ENCODE measurements around the gene ATMIN. TPM values are rescaled to one million over a fixed set of nuclear protein-coding genes. Genes with fewer than 3 reads are reported as not detected.
A peak's percentile ranks its signal among the peaks of the same experiment; 100 is the strongest.

Gene ATMIN
- total and polyA plus RNA-seq, 10 of the 15 experiments (the other 5 are each of a cell fraction or from before 2014, with no cell fraction given) = 5.2 to 28.9 (median 18.3) TPM

- FAIRE-seq (peak; percentile 72), DNase-seq (ENCODE audit: low read depth, low spot score) (no peak), ATAC-seq (no peak)
- Histone ChIP-seq H4K20me1 (ENCODE audit: control insufficient read depth, insufficient read depth) (no peaks in the 10 kb centered on the region), H3K4me3 (no peak overlapping the region), H3K79me2 (ENCODE audit: control insufficient read depth, insufficient read depth, low read length) (no peaks in the 10 kb centered on the region), H3K9me3 (replicated peaks; ENCODE audit: control insufficient read depth, insufficient read depth, low read length) (no peaks in the 10 kb centered on the region), H3K4me1 (ENCODE audit: control insufficient read depth, insufficient read depth, low read length) (peaks cover under 1% of the 10 kb centered on the region; the same call in 1 of the 2 replicates), H3K36me3 (ENCODE audit: control insufficient read depth in 2 of 2, insufficient read depth in 2 of 2, low read length in 1 of 2) (no peaks in the 10 kb centered on the region; a peak in 1 of 4 replicates), H3K27me3 (replicated peaks in 1 of 2; ENCODE audit: control insufficient read depth in 2 of 2, insufficient read depth in 2 of 2, low read length in 1 of 2) (no peaks in the 10 kb centered on the region), H3K27ac (ENCODE audit: control insufficient read depth, insufficient read depth) (no peak overlapping the region), H3K9ac (ENCODE audit: control insufficient read depth, insufficient read depth, low read length) (no peak overlapping the region), H2AFZ (ENCODE audit: control insufficient read depth, low read depth, low read length) (no peak overlapping the region), H3K4me2 (ENCODE audit: control insufficient read depth, insufficient read depth) (no peak overlapping the region)
- 57% methylated on average over 7 of the region's 8 CpGs for WGBS (ENCODE audit: insufficient coverage, insufficient replicate concordance, low lambda C conversion rate, missing lambda C conversion rate)
- SMC1A ChIA-PET (ENCODE audit: uncharacterized antibody, unreplicated experiment) = no interaction called here
- BruUV-seq (replicated peaks) = no TSS peak
- TF ChIP-seq ASH2L (IDR thresholded peaks at IDR 0.05; ENCODE audit: borderline replicate concordance, low read depth) (no peak), IRF4 (IDR thresholded peaks at IDR 0.05; ENCODE audit: low read depth, low read length) (no peak), ZNF207 (IDR thresholded peaks at IDR 0.05; ENCODE audit: borderline replicate concordance) (no peak), NFXL1 (IDR thresholded peaks at IDR 0.05; ENCODE audit: borderline replicate concordance) (no peak), TCF12 (IDR thresholded peaks at IDR 0.05; ENCODE audit: low read depth, low read length) (no peak)
- TF ChIP-seq, protein P1, sequence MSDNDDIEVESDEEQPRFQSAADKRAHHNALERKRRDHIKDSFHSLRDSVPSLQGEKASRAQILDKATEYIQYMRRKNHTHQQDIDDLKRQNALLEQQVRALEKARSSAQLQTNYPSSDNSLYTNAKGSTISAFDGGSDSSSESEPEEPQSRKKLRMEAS (IDR thresholded peaks at IDR 0.05; ENCODE audit: low read depth, low read length) = no peak
- CTCF ChIA-PET = interaction anchor here (0.6 to 0.9 kb wide), 2 partner anchors 35 to 82 kb away, joined by 3 read pairs; partner anchors contain the start of gene ATMIN
- in situ Hi-C loops (cut with MboI) = no loop called here
- intact Hi-C loops (cut with micrococcal nuclease; ENCODE audit: unreplicated experiment) = no loop called here
- RAD21 ChIA-PET (ENCODE audit: unreplicated experiment) = interaction anchor here (1.1 kb wide), 1 partner anchor 34 kb away, joined by 3 read pairs; no protein-coding TSS in a partner anchor
- POLR2A ChIA-PET = no interaction called here
Measured at GRCh38 chr16:81070979-81071378, 35.3 kb downstream of the ATMIN start.

DNA sequence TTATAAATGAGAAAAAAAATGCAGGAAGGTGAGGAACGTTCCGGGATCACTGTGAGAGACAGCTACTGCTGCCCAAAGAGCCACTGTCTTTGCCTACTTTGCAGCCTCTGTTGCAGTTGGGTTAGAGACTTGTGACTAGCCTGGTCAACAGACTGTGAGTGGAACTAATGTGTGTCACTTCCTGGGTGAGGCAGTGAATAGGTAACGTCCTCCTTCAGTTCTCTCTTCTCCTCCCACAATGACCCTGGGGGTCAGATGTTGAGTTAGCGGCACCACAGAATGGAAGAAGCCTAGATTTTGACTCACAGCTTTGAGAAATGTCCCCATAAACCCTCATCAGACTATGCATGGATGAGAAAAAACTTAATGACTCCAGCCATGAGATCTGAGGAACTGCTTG is 36.2 kb downstream of the ATMIN start:
- ChIA-PET CTCF (interaction anchor here (0.9 to 1.0 kb wide), 2 partner anchors 34 to 36 kb away, joined by 3 read pairs; partner anchors contain the start of gene ATMIN), SMC1A (ENCODE audit: uncharacterized antibody, unreplicated experiment) (interaction anchor here (0.8 kb wide), 1 partner anchor 19 kb away, joined by 3 read pairs; no protein-coding TSS in a partner anchor), POLR2A (no interaction called here), RAD21 (ENCODE audit: unreplicated experiment) (interaction anchor here (1.1 kb wide), 1 partner anchor 35 kb away, joined by 3 read pairs; no protein-coding TSS in a partner anchor)
- Histone ChIP-seq H3K27ac (ENCODE audit: control insufficient read depth, insufficient read depth) (no peak overlapping the region), H3K4me3 (no peak overlapping the region), H3K27me3 (replicated peaks in 1 of 2; ENCODE audit: control insufficient read depth in 2 of 2, insufficient read depth in 2 of 2, low read length in 1 of 2) (no peaks in the 10 kb centered on the region), H3K79me2 (ENCODE audit: control insufficient read depth, insufficient read depth, low read length) (no peaks in the 10 kb centered on the region), H3K4me2 (ENCODE audit: control insufficient read depth, insufficient read depth) (no peak overlapping the region), H4K20me1 (ENCODE audit: control insufficient read depth, insufficient read depth) (no peaks in the 10 kb centered on the region), H2AFZ (ENCODE audit: control insufficient read depth, low read depth, low read length) (no peak overlapping the region; the same call in 1 of the 2 replicates), H3K9me3 (replicated peaks; ENCODE audit: control insufficient read depth, insufficient read depth, low read length) (no peaks in the 10 kb centered on the region), H3K4me1 (ENCODE audit: control insufficient read depth, insufficient read depth, low read length) (peaks cover 5% of the 10 kb centered on the region), H3K9ac (ENCODE audit: control insufficient read depth, insufficient read depth, low read length) (no peak overlapping the region), H3K36me3 (ENCODE audit: control insufficient read depth in 2 of 2, insufficient read depth in 2 of 2, low read length in 1 of 2) (no peaks in the 10 kb centered on the region; a peak in 1 of 4 replicates)
- peak; percentile 17; the same call in 1 of the 3 replicates for ATAC-seq
- DNase-seq (ENCODE audit: low read depth, low spot score) = no peak
- intact Hi-C loops (cut with micrococcal nuclease; ENCODE audit: unreplicated experiment) = no loop called here
- no TSS peak for BruUV-seq (replicated peaks)
- FAIRE-seq = no peak
- in situ Hi-C loops (cut with MboI) = no loop called here
- peak; percentile 46; the same call in 1 of the 2 replicates for TF ChIP-seq NR2F1 (conservative IDR thresholded peaks at IDR 0.05)
- TF ChIP-seq, protein P2, sequence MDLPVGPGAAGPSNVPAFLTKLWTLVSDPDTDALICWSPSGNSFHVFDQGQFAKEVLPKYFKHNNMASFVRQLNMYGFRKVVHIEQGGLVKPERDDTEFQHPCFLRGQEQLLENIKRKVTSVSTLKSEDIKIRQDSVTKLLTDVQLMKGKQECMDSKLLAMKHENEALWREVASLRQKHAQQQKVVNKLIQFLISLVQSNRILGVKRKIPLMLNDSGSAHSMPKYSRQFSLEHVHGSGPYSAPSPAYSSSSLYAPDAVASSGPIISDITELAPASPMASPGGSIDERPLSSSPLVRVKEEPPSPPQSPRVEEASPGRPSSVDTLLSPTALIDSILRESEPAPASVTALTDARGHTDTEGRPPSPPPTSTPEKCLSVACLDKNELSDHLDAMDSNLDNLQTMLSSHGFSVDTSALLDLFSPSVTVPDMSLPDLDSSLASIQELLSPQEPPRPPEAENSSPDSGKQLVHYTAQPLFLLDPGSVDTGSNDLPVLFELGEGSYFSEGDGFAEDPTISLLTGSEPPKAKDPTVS (IDR thresholded peaks at IDR 0.05; ENCODE audit: low read depth, low read length) = no peak
- WGBS (ENCODE audit: insufficient coverage, insufficient replicate concordance, low lambda C conversion rate, missing lambda C conversion rate) = 73% methylated on average over 4 of the region's 4 CpGs
